ENCODE measurements around the gene DDR2. TPM values are rescaled to one million over a fixed set of nuclear protein-coding genes. Genes with fewer than 3 reads are reported as not detected.
"Not testable (repeated sequence)": the region's sequence is repeated elsewhere in the genome, so short reads cannot be mapped to it uniquely, and the experiment has no call there.

Gene DDR2
- total and polyA plus RNA-seq, 2 donors from 2014 or later: 3.9 to 19.8 TPM

GRCh38 chr1:162736633-162737067, 104.4 kb downstream of the DDR2 start:
- no peak for FAIRE-seq
- H3K36me3 ChIP-seq (ENCODE audit: control insufficient read depth in 2 of 3, insufficient read depth in 3 of 3, low read length in 3 of 3): no peaks in the 10 kb centered on the region
- H3K27ac ChIP-seq (ENCODE audit: low read depth in 2 of 2, low read length in 2 of 2): no peak overlapping the region
- no peak for DNase-seq
- intact Hi-C loops (cut with DNase I): no loop called here
- H3K4me3 ChIP-seq (ENCODE audit: low read length in 3 of 3): no peak overlapping the region
- peaks cover 0 to 4% (median 0%) of the 10 kb centered on the region in 3 donors for H3K4me1 ChIP-seq (ENCODE audit: control insufficient read depth in 2 of 3, insufficient read depth in 2 of 3, low read depth in 1 of 3, low read length in 3 of 3)
- no peak for TF ChIP-seq CTCF (IDR thresholded peaks at IDR 0.05; ENCODE audit: borderline replicate concordance, extremely low read depth, insufficient read depth)
- no peaks in the 10 kb centered on the region for H3K27me3 ChIP-seq (ENCODE audit: control insufficient read depth, insufficient read depth, low read length)
- H3K9ac ChIP-seq (ENCODE audit: low read length in 3 of 3): no peak overlapping the region
- no peaks in the 10 kb centered on the region for H3K9me3 ChIP-seq (ENCODE audit: control insufficient read depth in 2 of 3, insufficient read depth in 1 of 3, low read length in 3 of 3)

- Histone ChIP-seq H3K27me3 (ENCODE audit: control insufficient read depth, insufficient read depth, low read length) (no peaks in the 10 kb centered on the region), H3K9ac (ENCODE audit: low read length in 3 of 3) (no peak overlapping the region), H3K4me1 (ENCODE audit: control insufficient read depth in 2 of 3, insufficient read depth in 2 of 3, low read depth in 1 of 3, low read length in 3 of 3) (no peaks in the 10 kb centered on the region), H3K4me3 (ENCODE audit: low read length in 3 of 3) (no peak overlapping the region), H3K36me3 (ENCODE audit: control insufficient read depth in 2 of 3, insufficient read depth in 3 of 3, low read length in 3 of 3) (no peaks in the 10 kb centered on the region), H3K27ac (ENCODE audit: low read depth in 2 of 2, low read length in 2 of 2) (no peak overlapping the region), H3K9me3 (ENCODE audit: control insufficient read depth in 2 of 3, insufficient read depth in 1 of 3, low read length in 3 of 3) (no peaks in the 10 kb centered on the region)
- intact Hi-C loops (cut with DNase I): no loop called here
- no peak for TF ChIP-seq CTCF (IDR thresholded peaks at IDR 0.05; ENCODE audit: borderline replicate concordance, extremely low read depth, insufficient read depth)
- FAIRE-seq (no peak), DNase-seq (no peak)
Measured at GRCh38 chr1:162740755-162741154, 108.5 kb downstream of the DDR2 start.

- Histone ChIP-seq H3K4me1 (ENCODE audit: control insufficient read depth in 2 of 3, insufficient read depth in 2 of 3, low read depth in 1 of 3, low read length in 3 of 3) (no peaks in the 10 kb centered on the region), H3K27ac (ENCODE audit: low read depth in 2 of 2, low read length in 2 of 2) (no peak overlapping the region), H3K27me3 (ENCODE audit: control insufficient read depth, insufficient read depth, low read length) (no peaks in the 10 kb centered on the region), H3K36me3 (ENCODE audit: control insufficient read depth in 2 of 3, insufficient read depth in 3 of 3, low read length in 3 of 3) (no peaks in the 10 kb centered on the region), H3K9ac (ENCODE audit: low read length in 3 of 3) (no peak overlapping the region), H3K4me3 (ENCODE audit: low read length in 3 of 3) (no peak overlapping the region), H3K9me3 (ENCODE audit: control insufficient read depth in 2 of 3, insufficient read depth in 1 of 3, low read length in 3 of 3) (no peaks in the 10 kb centered on the region)
- TF ChIP-seq CTCF (IDR thresholded peaks at IDR 0.05; ENCODE audit: borderline replicate concordance, extremely low read depth, insufficient read depth): no peak
- intact Hi-C loops (cut with DNase I): no loop called here
- DNase-seq (no peak), FAIRE-seq (no peak)
Measured at GRCh38 chr1:162741574-162741973, 109.3 kb downstream of the DDR2 start.

- H3K9me3 ChIP-seq (ENCODE audit: control insufficient read depth in 2 of 3, insufficient read depth in 1 of 3, low read length in 3 of 3); H3K9ac ChIP-seq (ENCODE audit: low read length in 3 of 3); DNase-seq; intact Hi-C loops (cut with DNase I); H3K4me1 ChIP-seq (ENCODE audit: control insufficient read depth in 2 of 3, insufficient read depth in 2 of 3, low read depth in 1 of 3, low read length in 3 of 3); H3K27ac ChIP-seq (ENCODE audit: low read depth in 2 of 2, low read length in 2 of 2); H3K36me3 ChIP-seq (ENCODE audit: control insufficient read depth in 2 of 3, insufficient read depth in 3 of 3, low read length in 3 of 3); H3K27me3 ChIP-seq (ENCODE audit: control insufficient read depth, insufficient read depth, low read length); H3K4me3 ChIP-seq (ENCODE audit: low read length in 3 of 3); FAIRE-seq: not testable (repeated sequence)
Measured at GRCh38 chr1:162746264-162746942, 114.1 kb downstream of the DDR2 start.
